GM12892 (cell line): ENCODE measurements around the gene ITSN1.

Experiments used
- POLR2A ChIP-seq: IDR thresholded peaks from 2 replicates; pipeline ENCODE4 v1.6.1; 2011; ENCODE audit warnings: low read depth, low read length, control low read depth
- POLR2AphosphoS5 ChIP-seq: IDR thresholded peaks from 2 replicates; pipeline ENCODE4 v1.6.1; 2011; ENCODE audit warnings: low read depth, low read length, control low read depth

DNA sequence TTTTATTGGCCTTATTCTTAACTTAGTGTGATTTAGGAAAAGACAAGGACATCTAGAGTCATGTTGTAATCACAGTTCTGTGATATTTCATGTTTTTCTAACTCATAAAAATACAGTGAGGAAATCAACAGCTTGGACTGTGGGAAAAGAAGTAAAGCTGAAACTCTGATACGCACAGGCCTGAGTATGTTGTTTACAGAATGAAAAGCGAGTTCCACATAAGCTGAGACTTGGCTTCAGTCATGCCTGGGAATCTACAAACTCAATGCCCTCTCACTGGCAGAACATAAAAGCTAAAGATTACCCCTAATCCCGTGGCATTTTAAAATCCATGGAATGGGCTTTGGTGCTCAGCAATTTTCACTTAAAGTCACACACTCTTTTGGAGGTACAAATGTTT is 296.9 kb downstream of the ITSN1 start:
- TF ChIP-seq POLR2A (no peak), POLR2AphosphoS5 (no peak)
